Right lobe of liver (tissue), 6 donors: ENCODE results near the gene HEATR5B. TPM values are rescaled to one million over a fixed set of nuclear protein-coding genes. Genes with fewer than 3 reads are reported as not detected.

Source experiments
- ATAC-seq, 4 donors: fragments of 200-7000 bp; cut with Tn5 transposase; one replicate each; pipeline ENCODE4 v1.9.1; 2020; ENCODE audit warnings: mild to moderate bottlenecking in 4 of 4, moderate library complexity in 4 of 4
- DNase-seq, 3 donors: peaks; one replicate each; pipeline ENCODE4 v3.0.0-alpha.2; 2020
- H3K27ac ChIP-seq, 3 donors: fragments of 200-600 bp; one replicate each; pipeline ENCODE4 v1.8.0; 2022
- H3K27me3 ChIP-seq, 2 donors: fragments of 200-600 bp; one replicate each; pipeline ENCODE4 v1.8.0; 2022
- H3K36me3 ChIP-seq, 4 donors: fragments of 200-600 bp; sonication (generic) in 1 of 4; one replicate each; pipeline versions ENCODE4 v1.5.1 to v1.8.0; 2017 to 2022; ENCODE audit warnings: control low read depth in 1 of 4
- H3K4me1 ChIP-seq, 4 donors: fragments of 200-600 bp; sonication (generic) in 1 of 4; one replicate each; pipeline versions ENCODE4 v1.5.1 to v1.8.0; 2017 to 2022; ENCODE audit warnings: control low read depth in 1 of 4
- H3K4me3 ChIP-seq, 3 donors: fragments of 200-600 bp; one replicate each; pipeline ENCODE4 v1.8.0; 2022
- H3K9me3 ChIP-seq, 4 donors: fragments of 200-600 bp; sonication (generic) in 1 of 4; one replicate each; pipeline versions ENCODE4 v1.5.1 to v1.8.0; 2017 to 2022; ENCODE audit warnings: control low read depth in 1 of 4
- POLR2A ChIP-seq: fragments of 450-650 bp; IDR thresholded peaks from one replicate; pipeline ENCODE4 v1.6.1; 2017; ENCODE audit warnings: antibody characterized with exemption, mild to moderate bottlenecking
- WGBS: methylation state at CpG from one replicate; pipeline ENCODE4 v1.1.6; 2018; ENCODE audit warnings: low coverage, low lambda C conversion rate; ENCODE audit not compliant: insufficient coverage; ENCODE audit errors: missing lambda C conversion rate; 5-methylcytosine and 5-hydroxymethylcytosine counted together
- intact Hi-C, 2 donors: fragments of 100-400 bp; cut with DNase I; formaldehyde crosslinking; loops; one replicate each; pipeline versions ENCODE4 v1.11.2 to v1.14.1; 2022
- total RNA-seq, 6 experiments: library from RNA; depleted of rRNA in 2 of 6; stranded (reverse); fragments of >200 nt in 2 of 6; fragmentation: NEBNext Ultra II Directional in 3 of 6; extraction: Animal tissue kit (Norgen Biotek cat#: 25700) in 3 of 6; gene quantifications; one replicate each; pipeline versions ENCODE4 v1.1.0 to v1.2.4, GENCODE V29; 2016 to 2023
- TF ChIP-seq, protein P1 (sequence below), 4 donors: fragments of 200-600 bp in 3 of 4; fragments of 450-650 bp in 1 of 4; IDR thresholded peaks; one replicate each; pipeline versions ENCODE4 v1.5.1 to v1.8.0; 2016 to 2022; ENCODE audit warnings: antibody characterized with exemption in 4 of 4, mild to moderate bottlenecking in 2 of 4
- donor health status: DM: no; HTN: yes; CAD: no.
- donor health status: DM: no; HTN: no; CAD: no.
- donor health status: DM: no; HTN: no; CAD: no.
- donor health status: DM: no; HTN: yes; CAD: no.
- donor health status: DM: no; HTN: yes; CAD: no.

Gene HEATR5B
- total RNA-seq, 6 experiments from 2014 or later = 7.7 to 11.7 (median 9.2) TPM

DNA sequence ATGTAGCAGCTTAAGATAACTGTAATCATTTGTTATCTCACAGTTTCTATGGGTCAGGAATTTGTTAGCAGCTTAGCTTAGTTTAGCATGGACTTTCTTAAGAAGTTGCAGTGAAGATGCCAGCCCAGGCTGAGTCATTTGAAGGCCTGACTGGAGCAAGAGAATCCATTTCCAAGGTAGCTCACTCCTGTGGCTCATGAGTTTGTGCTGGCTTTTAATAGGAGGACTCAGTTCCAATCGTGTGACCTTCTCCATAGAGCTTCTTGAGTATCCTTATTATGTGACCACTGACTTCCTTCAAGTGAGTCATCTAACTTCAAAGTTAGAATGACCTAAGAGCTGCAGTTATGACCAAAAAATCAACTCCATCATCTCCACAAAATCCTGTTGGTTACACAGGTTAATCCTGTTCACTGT lies 1.6 kb upstream of the HEATR5B start:
- ATAC-seq (no peak), DNase-seq (no peak)
- peaks cover 0 to 20% (median 10%) of the 10 kb centered on the region in 4 donors for H3K36me3 ChIP-seq
- peaks cover 0 to 11% (median 5%) of the 10 kb centered on the region in 4 donors for H3K4me1 ChIP-seq
- H3K27me3 ChIP-seq = no peaks in the 10 kb centered on the region
- no peak overlapping the region for H3K27ac ChIP-seq
- H3K9me3 ChIP-seq = no peaks in the 10 kb centered on the region
- no peak for TF ChIP-seq POLR2A
- TF ChIP-seq, protein P1, sequence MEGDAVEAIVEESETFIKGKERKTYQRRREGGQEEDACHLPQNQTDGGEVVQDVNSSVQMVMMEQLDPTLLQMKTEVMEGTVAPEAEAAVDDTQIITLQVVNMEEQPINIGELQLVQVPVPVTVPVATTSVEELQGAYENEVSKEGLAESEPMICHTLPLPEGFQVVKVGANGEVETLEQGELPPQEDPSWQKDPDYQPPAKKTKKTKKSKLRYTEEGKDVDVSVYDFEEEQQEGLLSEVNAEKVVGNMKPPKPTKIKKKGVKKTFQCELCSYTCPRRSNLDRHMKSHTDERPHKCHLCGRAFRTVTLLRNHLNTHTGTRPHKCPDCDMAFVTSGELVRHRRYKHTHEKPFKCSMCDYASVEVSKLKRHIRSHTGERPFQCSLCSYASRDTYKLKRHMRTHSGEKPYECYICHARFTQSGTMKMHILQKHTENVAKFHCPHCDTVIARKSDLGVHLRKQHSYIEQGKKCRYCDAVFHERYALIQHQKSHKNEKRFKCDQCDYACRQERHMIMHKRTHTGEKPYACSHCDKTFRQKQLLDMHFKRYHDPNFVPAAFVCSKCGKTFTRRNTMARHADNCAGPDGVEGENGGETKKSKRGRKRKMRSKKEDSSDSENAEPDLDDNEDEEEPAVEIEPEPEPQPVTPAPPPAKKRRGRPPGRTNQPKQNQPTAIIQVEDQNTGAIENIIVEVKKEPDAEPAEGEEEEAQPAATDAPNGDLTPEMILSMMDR (IDR thresholded peaks at IDR 0.05) = no peak
- intact Hi-C loops = no loop called here
- no peak overlapping the region for H3K4me3 ChIP-seq
- WGBS = 86% methylated on average over 1 of the region's 1 CpG

DNA sequence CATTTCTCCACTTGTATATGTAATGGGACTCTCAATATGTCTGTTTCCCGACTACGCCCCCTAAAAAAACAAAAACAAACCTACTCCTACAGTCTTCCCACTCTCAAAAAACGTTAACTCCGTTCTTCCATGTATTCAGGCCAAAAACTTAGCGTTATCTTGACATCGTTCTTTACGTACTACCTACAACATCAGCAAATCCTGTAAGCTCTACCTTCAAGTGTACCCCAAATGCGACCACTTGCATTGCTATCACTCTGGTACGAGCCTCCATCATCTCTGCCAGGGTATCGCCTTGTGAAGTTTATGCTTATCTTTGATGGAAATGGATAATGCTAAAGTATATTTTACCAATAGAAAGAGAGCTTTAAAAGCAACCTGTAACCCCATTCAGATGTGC lies 625 bp upstream of the HEATR5B start:
- Histone ChIP-seq H3K4me3 (peak overlapping the region; percentile 66 to 82 (median 80)), H3K27ac (peak overlapping the region in 2 of 3 donors; percentile 17 to 47), H3K4me1 (peaks cover 0 to 11% (median 5%) of the 10 kb centered on the region in 4 donors), H3K27me3 (no peaks in the 10 kb centered on the region), H3K36me3 (peaks cover 0 to 11% (median 3%) of the 10 kb centered on the region in 4 donors), H3K9me3 (no peaks in the 10 kb centered on the region)
- intact Hi-C loops = no loop called here
- no peak for TF ChIP-seq POLR2A
- TF ChIP-seq, protein P1 (IDR thresholded peaks at IDR 0.05) = no peak
- ATAC-seq = no peak
- under 1% methylated on average over 10 of the region's 10 CpGs for WGBS
- DNase-seq = no peak

DNA sequence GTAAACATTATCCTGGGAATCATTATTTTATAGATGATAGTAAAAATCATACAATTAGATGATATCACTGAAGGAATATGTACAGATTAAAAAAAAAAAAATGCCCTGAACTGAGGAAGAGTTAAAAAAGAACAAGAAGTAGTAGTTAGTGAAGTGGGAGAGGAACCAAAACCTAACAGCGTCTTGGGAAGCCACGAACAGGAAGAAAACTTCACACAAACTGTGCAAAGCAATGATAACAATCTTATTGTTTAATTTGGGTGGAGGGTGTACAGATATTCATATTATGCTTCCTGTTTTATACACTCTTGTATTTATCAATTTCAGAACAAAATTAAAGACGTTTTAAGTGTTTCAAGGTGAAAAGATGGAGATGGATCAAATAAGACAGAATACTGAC lies 3.5 kb downstream of the HEATR5B start:
- Histone ChIP-seq H3K36me3 (peaks cover 0 to 23% (median 7%) of the 10 kb centered on the region in 4 donors), H3K4me1 (peaks cover 0 to 11% (median 5%) of the 10 kb centered on the region in 4 donors), H3K9me3 (no peaks in the 10 kb centered on the region), H3K4me3 (no peak overlapping the region), H3K27me3 (no peaks in the 10 kb centered on the region), H3K27ac (no peak overlapping the region)
- intact Hi-C loops = no loop called here
- TF ChIP-seq, protein P1 (IDR thresholded peaks at IDR 0.05) = no peak
- TF ChIP-seq POLR2A = no peak
- DNase-seq = no peak
- WGBS = 43% methylated on average over 3 of the region's 3 CpGs
- no peak for ATAC-seq

DNA sequence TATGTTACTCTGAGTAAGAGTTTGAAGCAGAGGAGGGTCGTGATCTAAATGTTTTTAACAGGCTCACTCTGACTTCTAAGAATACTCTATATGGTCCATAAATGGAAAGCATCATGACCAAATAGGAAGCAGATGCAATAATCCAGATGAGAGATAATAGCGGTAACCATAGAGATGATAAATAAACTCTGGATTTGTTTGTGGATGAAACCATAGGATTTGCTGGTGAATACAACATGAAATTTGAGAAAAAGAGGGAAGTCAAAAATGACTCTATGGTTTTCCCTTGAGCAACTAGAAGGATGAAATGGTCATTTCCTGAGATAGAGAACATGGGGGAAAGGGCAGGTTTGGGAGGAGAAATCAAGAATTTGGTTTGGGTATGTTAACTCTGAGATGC lies 3.9 kb downstream of the HEATR5B start:
- Histone ChIP-seq H3K27ac (no peak overlapping the region), H3K9me3 (no peaks in the 10 kb centered on the region), H3K27me3 (no peaks in the 10 kb centered on the region), H3K4me1 (peaks cover 0 to 11% (median 5%) of the 10 kb centered on the region in 4 donors), H3K36me3 (peaks cover 0 to 25% (median 7%) of the 10 kb centered on the region in 4 donors), H3K4me3 (no peak overlapping the region)
- WGBS = 68% methylated on average over 2 of the region's 2 CpGs
- TF ChIP-seq, protein P1 (IDR thresholded peaks at IDR 0.05) = no peak
- TF ChIP-seq POLR2A = no peak
- DNase-seq = no peak
- ATAC-seq = no peak
- intact Hi-C loops = no loop called here

DNA sequence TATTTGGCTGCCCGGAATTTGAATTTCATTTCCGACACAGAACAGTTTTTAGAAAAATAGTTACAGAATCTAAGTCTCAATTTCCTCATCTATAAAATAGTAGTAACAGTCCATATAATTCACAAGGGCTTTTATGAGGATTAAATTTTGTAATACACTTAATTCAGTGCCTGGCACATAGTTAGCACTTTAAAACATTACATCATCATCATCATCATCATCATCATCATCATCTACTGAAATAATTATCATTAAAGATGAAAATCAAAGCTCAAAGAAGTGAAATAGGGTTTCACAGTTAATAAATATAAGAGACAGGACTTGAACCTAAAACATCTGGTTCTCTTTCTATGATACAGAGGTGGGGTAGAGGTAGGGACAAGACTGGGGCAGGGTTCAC lies 13.2 kb downstream of the HEATR5B start:
- intact Hi-C loops = no loop called here
- H3K36me3 ChIP-seq = peaks cover 0 to 43% (median 11%) of the 10 kb centered on the region in 4 donors

More for the DNA sequence above, 13.2 kb downstream of the HEATR5B start:
- no peak for TF ChIP-seq POLR2A
- TF ChIP-seq, protein P1 (IDR thresholded peaks at IDR 0.05) = no peak
- Histone ChIP-seq H3K9me3 (no peaks in the 10 kb centered on the region), H3K4me1 (no peaks in the 10 kb centered on the region), H3K4me3 (no peak overlapping the region), H3K27ac (no peak overlapping the region), H3K27me3 (no peaks in the 10 kb centered on the region)
- 91% methylated on average over 2 of the region's 2 CpGs for WGBS
- DNase-seq = no peak
- no peak for ATAC-seq
